VCaP (cell line): ENCODE measurements around the gene SHISA6.

ENCODE experiments used
- H3K27ac ChIP-seq: fragments of 450-650 bp; 2 replicates; pipeline ENCODE4 v1.5.1; 2017
- CTCF ChIP-seq: fragments of 450-650 bp; conservative IDR thresholded peaks from 2 replicates; pipeline ENCODE4 v1.5.1; 2017; ENCODE audit warnings: mild to moderate bottlenecking, moderate library complexity

The SHISA6 gene

GRCh38 chr17:11610999-11611566, 370.1 kb downstream of the SHISA6 start:
- peak overlapping the region; percentile 86; the same call in 1 of the 2 replicates for H3K27ac ChIP-seq
- no peak for TF ChIP-seq CTCF

- no peak for TF ChIP-seq CTCF
- peak overlapping the region; percentile 76; the same call in 1 of the 2 replicates for H3K27ac ChIP-seq
Measured at GRCh38 chr17:11612956-11613355, 371.9 kb downstream of the SHISA6 start.
